ENCODE measurements around the gene HDAC7.

HDAC7 gene

GRCh38 chr12:47762850-47763465 is 56.7 kb downstream of the HDAC7 start:
- DNase-seq (ENCODE audit: low spot score) = no peak

GRCh38 chr12:47758834-47759690 is 60.6 kb downstream of the HDAC7 start, which contains the start of gene RAPGEF3:
Gene RAPGEF3 (minus strand): TSS chr12:47758880. CDS start chr12:47758556, 324 bp downstream.
- DNase-seq (ENCODE audit: low spot score) = peak; percentile 95

DNA sequence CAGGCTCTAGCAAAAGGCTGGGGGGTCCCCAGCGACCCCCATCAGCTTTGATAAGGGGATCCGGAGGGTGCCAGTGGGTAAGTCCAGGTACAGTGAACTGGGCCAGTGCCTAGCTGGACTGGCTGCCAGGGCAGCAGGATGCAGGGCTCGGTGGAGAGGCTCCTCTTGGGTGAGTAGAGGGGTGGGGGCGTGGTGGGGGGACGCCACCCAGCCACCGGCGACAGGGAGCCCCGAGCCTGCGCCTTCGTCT is 61.2 kb downstream of the HDAC7 start:
- no peak for DNase-seq (ENCODE audit: low spot score)

- DNase-seq (ENCODE audit: low spot score) = no peak
Measured at GRCh38 chr12:47757840-47758583, 61.7 kb downstream of the HDAC7 start.

DNA sequence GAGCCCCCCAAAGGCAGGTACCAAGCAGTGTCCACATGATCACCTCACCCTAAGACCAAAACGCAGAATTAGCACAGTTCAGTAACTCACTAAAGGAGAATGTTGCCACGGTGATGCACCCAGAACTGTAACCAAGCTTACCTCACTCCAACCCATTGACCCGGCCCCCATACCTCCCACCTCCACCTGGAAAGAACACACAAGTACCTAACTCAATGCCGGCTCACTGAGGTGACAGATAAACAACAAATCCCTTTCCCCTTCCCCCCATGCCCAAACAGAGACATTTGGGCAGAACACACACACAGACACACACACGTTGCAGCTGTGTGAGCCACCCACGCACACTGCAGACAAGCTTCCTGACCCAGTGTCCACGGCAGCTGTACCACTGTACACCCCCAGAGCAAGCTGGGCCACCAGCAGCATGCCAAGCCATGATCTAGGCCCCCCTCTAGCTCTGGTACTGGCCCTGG is 62.3 kb downstream of the HDAC7 start:
- no peak for DNase-seq (ENCODE audit: low spot score)

- no peak for DNase-seq (ENCODE audit: low spot score)
Measured at GRCh38 chr12:47755655-47756562, 63.8 kb downstream of the HDAC7 start.

DNA sequence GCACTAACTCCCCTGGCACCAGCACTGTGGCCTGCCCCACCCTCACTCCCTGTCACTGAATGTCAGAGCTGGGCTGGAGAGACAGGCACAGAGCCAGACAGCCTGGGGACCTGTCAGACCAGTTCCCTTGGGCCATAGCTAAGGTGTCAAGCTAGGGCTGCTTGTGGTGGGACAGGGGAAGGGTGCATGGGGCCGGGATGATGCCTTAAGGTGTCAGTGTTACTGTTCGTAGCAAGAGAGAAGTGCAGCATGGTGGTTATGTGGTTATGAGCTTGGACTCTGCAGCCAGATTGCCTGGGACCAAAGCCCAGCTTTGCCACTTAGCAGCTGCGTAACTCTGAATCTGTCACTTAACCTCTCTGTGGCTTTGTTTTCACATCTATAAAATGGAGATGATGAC is 64.8 kb downstream of the HDAC7 start:
- DNase-seq (ENCODE audit: low spot score) = no peak

DNA sequence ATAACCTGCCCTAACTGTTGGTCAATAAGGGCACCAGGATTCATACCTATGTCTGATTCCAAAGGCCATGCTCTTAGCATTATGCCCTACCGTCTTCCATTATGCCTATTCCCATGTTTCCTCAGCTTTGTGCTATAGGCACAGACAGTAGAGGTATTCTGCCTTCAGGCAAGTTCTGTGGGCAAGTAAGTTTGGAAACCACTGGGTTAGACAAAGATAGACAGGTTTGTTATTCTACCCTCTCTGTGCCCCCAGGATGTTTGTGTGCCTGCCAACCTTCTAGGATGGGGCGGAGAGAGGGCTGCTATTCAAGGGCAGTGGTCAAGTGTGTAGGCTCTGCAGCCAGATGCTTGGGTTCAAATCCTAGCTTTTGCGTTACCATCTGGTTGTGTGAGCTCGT is 65.6 kb downstream of the HDAC7 start:
- DNase-seq (ENCODE audit: low spot score) = no peak

DNA sequence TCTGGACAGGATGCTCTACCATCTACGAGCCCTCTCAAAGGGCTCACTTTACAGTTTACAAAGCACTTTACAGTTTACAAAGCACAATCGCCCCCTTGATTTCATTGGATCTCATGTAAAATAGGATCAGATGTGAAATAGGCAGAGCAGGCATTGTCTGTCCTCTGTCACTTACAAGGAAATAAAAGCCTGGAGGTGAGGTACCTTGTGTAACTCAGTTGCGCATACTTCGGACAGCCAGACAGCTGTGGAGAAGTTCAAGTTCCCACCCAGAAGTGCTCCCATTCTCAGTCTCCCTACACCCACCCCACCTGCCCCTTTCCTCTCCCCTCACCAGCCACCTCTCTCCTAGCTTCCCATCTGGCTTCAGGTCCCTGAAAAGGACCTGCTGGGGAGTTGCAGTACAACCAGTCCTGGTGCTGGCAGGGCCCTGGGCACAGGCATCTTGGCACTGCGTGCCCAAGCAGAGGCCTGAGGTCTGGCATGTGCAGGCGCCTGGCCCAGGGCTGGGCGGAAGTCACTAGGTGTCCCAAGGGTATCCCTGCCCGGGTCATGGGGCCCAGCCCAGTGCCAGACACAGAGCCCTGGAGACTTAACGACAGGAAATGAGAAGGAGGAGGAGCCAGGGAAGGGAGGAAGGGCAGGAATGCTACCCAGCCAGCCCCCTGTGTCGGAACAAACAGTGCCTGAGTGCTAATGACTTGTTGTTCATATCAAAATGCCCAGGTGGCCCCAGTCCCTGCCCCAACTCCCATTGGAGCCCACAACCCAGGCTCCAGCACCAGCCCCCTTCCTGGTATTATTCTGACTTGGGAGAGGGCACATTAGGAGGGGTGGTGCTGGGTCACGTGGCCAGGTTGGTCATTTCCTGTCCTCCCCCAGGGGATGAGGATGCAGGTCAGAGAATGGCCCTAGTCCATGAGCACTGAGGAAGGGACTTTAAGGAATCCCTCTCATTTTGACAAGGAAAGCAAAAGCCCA is 66.4 kb downstream of the HDAC7 start:
- DNase-seq (ENCODE audit: low spot score) = no peak

DNA sequence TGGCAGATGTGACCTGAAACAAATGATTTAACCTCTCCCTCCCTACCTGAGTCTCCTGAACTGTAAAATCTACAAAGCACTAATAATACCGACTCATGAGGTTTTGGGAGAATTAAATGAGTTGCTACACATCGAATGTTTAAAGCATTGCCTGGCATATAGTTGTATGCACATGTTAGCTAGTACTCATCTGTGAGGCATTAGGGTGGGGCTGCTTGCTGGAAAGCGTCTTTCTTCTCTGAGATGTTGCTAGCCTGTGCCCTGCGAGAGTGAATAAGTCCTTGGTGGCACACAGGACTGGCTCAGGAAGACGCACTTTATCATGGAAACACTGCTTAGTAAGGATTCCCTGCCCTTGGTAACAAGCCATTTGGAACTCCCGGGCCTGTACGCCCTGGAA is 67.2 kb downstream of the HDAC7 start:
- peak; percentile 63 for DNase-seq (ENCODE audit: low spot score)

GRCh38 chr12:47752121-47752520 is 67.6 kb downstream of the HDAC7 start:
- DNase-seq (ENCODE audit: low spot score) = no peak

GRCh38 chr12:47751561-47751960 is 68.1 kb downstream of the HDAC7 start:
- no peak for DNase-seq (ENCODE audit: low spot score)

DNA sequence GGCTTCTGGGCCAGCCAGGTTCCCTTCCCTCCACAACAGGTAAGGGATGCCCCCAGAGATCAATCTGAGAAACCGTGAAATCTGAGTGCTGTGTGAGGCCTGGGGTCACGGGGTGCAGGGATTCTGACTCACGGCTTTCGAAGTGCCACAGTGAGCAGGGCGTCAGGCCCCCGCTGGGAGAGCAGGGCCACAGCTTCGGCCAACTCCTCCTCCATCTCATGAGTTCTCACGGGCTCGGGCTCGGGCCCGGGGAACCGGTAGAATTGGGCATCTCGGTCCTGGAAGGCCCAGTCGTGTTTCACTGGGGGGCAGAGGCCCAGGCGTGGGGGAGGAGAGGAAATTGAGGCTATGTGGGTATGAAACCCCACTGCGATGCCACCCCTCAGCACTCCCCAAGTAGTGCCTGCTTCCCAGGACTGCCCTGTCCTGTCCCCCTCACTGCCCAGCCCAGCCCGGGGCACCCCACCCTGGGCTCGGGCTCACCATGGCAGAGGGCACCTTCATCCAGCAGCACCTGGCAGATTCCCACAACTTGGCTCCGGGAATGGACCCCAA is 68.7 kb downstream of the HDAC7 start:
- DNase-seq (ENCODE audit: low spot score) = no peak

DNA sequence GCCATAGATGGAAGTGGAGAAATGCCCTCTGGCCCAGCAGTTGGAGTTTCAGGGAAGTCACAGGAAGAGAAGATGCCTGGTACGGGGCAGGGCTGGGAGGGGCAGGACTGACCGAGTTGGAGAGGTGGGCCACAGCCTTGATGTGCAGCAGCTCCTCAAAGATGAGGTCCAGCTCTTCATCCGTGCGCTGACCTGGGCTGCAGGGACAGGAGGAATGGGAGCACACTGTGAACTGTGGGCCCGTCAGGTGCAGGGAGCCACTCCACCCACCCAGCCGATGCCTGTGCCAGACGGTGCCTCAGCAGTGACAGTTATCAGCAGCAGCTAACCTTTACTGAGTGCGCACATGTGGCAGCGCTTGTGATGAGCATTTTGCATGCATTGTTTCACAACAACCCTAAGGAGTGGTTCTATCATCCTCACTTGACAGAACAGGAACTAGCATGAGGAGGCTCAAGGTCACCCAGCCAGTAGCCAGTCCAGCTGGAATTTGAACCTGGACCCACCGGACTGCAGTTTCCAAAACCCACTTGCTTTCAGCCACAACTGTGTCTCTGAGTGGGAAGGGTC is 69.4 kb downstream of the HDAC7 start:
- no peak for DNase-seq (ENCODE audit: low spot score)

GRCh38 chr12:47748899-47749298 is 70.8 kb downstream of the HDAC7 start:
- DNase-seq (ENCODE audit: low spot score) = no peak

GRCh38 chr12:47748507-47748828 is 71.2 kb downstream of the HDAC7 start:
- DNase-seq (ENCODE audit: low spot score) = no peak

- DNase-seq (ENCODE audit: low spot score) = no peak
Measured at GRCh38 chr12:47747596-47748506, 71.9 kb downstream of the HDAC7 start.

DNA sequence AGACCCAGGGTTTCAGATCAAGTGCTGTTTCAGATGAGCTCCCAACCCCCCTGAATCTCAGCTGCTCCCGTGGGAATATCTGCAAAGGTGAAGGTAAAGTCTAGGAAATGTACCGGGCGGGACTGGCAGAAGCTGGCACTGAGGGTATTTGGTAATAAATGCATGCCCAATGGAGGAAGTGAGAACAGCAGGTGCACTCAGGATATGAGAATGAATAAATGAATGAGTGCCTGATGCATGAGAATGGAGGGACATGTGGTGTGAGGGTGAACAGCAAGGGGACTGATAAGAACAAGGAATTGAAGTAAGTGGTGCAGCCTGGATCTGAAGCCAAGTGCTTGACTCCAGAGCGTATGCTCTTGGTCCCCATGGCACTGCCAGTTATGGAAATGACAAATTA is 72.6 kb downstream of the HDAC7 start:
- DNase-seq (ENCODE audit: low spot score) = no peak

GRCh38 chr12:47746523-47746922 is 73.2 kb downstream of the HDAC7 start:
- no peak for DNase-seq (ENCODE audit: low spot score)

Data from AG08396 (cell line).